Mononuclear cell (primary cell): ENCODE data around the gene COPS6. TPM values are rescaled to one million over a fixed set of nuclear protein-coding genes. Genes with fewer than 3 reads are reported as not detected.

Experiments used
- total RNA-seq: library from RNA; depleted of rRNA; stranded (reverse); fragments of >200 nt; gene quantifications from one replicate; pipeline ENCODE4 v1.2.3, GENCODE V29; 2012

COPS6 gene
- total RNA-seq, 1 donor: 18.4 TPM

Other genes with a start within 250 kb of the COPS6 start
- not detected for gene OR2AE1, start 211.9 kb upstream of the COPS6 start, total RNA-seq
- 23.2 TPM for gene TRIM4, start 169.4 kb upstream of the COPS6 start, total RNA-seq
- gene GJC3, start 159.3 kb upstream of the COPS6 start, total RNA-seq: 0.63 TPM
- gene AZGP1, start 112.9 kb upstream of the COPS6 start, total RNA-seq: not detected
- gene ZKSCAN1, start 73.4 kb upstream of the COPS6 start, total RNA-seq: 41.3 TPM
- gene ZSCAN21, start 39.2 kb upstream of the COPS6 start, total RNA-seq: 2.0 TPM
- gene ZNF3, start 7.2 kb upstream of the COPS6 start, total RNA-seq: 37.4 TPM
- gene MCM7, start 12.4 kb downstream of the COPS6 start, total RNA-seq: 33.8 TPM
- 2.8 TPM for gene AP4M1, start 12.7 kb downstream of the COPS6 start, total RNA-seq
- gene TAF6, start 30.4 kb downstream of the COPS6 start, total RNA-seq: 16.1 TPM
- gene CNPY4, start 30.7 kb downstream of the COPS6 start, total RNA-seq: 13.3 TPM
- 1.5 TPM for gene MBLAC1, start 38.0 kb downstream of the COPS6 start, total RNA-seq
- gene LAMTOR4, start 59.9 kb downstream of the COPS6 start, total RNA-seq: 102 TPM
- 19.1 TPM for gene TRAPPC14, start 69.8 kb downstream of the COPS6 start, total RNA-seq
- gene GAL3ST4, start 79.6 kb downstream of the COPS6 start, total RNA-seq: 1.8 TPM
- 2.3 TPM for gene GPC2, start 88.4 kb downstream of the COPS6 start, total RNA-seq
- gene STAG3, start 88.9 kb downstream of the COPS6 start, total RNA-seq: 6.7 TPM
- gene PVRIG, start 131.0 kb downstream of the COPS6 start, total RNA-seq: 13.9 TPM
- under 0.01 TPM for gene SPDYE3, start 218.7 kb downstream of the COPS6 start, total RNA-seq